ENCODE measurements around the gene TMEM238.
"Not testable (repeated sequence)": the region's sequence is repeated elsewhere in the genome, so short reads cannot be mapped to it uniquely, and the experiment has no call there.

DNA sequence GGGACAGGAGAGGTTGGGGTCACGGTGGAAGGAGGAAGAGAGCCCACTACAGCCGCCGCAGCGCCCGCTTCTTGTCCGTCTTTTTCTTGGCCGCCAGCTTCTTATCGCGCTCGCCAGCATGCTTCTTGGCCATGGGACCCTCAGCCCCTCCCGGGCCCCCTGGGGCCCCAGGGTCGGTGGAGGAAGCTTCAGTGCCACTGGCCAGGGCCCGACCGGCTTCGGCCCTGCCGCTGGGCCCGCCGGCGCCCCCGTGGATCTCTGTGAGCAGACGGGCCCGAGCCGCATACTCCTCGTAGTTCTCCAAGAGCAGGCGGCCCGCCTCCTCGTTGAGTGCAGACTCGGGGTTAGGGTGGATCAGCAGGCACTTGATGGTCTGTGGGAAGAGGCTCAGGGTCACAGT, 17.3 kb upstream of the TMEM238 start:
- TF ChIP-seq, protein P1, sequence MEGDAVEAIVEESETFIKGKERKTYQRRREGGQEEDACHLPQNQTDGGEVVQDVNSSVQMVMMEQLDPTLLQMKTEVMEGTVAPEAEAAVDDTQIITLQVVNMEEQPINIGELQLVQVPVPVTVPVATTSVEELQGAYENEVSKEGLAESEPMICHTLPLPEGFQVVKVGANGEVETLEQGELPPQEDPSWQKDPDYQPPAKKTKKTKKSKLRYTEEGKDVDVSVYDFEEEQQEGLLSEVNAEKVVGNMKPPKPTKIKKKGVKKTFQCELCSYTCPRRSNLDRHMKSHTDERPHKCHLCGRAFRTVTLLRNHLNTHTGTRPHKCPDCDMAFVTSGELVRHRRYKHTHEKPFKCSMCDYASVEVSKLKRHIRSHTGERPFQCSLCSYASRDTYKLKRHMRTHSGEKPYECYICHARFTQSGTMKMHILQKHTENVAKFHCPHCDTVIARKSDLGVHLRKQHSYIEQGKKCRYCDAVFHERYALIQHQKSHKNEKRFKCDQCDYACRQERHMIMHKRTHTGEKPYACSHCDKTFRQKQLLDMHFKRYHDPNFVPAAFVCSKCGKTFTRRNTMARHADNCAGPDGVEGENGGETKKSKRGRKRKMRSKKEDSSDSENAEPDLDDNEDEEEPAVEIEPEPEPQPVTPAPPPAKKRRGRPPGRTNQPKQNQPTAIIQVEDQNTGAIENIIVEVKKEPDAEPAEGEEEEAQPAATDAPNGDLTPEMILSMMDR (IDR thresholded peaks at IDR 0.05), result not testable (repeated sequence)
- not testable (repeated sequence) for TF ChIP-seq POLR2A (IDR thresholded peaks at IDR 0.05)
